GM18505 (cell line): ENCODE data around the gene PTGES2.

Experiments used
- ATAC-seq: cut with Tn5 transposase; IDR thresholded peaks from one replicate; pipeline ENCODE4 v1.9.1; 2021; ENCODE audit not compliant: unreplicated experiment
- POLR2A ChIP-seq: IDR thresholded peaks from 4 replicates; pipeline ENCODE4 v1.6.1; 2011; ENCODE audit warnings: borderline replicate concordance; ENCODE audit not compliant: insufficient read depth, insufficient read length; ENCODE audit errors: extremely low read depth

PTGES2 gene

DNA sequence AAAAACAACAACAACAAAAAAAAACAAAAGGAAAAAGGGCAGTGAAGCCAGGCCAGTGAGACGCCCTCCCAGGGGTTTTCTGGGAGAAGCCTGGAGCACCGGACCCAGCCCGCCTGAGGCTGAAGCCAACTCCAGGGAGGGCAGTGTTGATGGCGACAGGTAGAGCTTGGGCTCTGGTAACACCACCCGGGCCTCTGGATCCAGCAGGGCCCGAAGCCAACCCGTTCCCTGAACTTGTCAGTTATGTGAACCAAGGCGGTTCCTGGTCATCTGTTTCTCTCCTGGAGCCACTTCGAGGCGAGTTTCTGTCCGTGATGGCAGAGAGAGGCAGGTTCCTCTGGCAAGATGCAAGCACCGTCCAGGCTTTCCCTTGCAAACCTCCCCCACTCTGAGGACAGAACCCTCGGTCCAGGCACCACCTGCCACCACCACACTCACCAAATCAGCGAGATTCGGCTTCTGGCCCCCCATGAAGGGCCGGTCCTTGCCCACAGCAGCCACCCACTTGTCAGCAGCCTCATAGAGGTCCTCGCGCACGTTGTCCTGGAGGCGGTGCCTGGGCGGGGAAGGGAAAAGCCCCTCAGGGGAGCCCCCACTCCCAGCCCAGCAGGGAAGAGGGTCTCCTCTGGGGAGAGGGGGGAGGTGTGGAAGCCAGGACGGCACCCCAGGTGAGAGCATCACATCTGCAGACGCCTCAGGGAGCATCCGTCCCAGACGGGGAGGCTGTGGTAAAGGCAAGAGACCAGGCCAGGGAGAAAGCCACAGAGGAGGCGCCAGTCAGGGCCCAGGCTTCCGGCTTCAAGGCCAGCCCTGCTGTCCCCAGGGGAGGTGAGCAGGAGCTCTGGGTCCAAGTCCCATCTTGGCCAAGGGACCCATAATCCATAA lies 5.4 kb downstream of the PTGES2 start:
- no peak for TF ChIP-seq POLR2A
- ATAC-seq = no peak

DNA sequence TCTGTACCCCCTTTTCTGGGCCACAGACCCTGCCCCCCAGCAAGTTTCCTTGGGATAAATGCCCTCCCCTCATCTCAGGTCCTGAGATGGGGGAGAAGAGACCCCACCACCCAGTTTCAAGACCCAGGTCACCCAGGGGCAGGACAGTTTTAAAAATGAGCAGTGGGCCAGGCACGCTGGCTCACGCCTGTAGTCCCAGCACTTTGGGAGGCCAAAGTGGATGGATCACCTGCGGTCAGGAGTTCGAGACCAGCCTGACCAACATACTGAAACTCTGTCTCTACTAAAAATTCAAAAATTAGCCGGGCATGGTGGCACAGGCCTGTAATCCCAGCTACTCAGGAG lies 6.1 kb downstream of the PTGES2 start:
- no peak for ATAC-seq
- TF ChIP-seq POLR2A = no peak

DNA sequence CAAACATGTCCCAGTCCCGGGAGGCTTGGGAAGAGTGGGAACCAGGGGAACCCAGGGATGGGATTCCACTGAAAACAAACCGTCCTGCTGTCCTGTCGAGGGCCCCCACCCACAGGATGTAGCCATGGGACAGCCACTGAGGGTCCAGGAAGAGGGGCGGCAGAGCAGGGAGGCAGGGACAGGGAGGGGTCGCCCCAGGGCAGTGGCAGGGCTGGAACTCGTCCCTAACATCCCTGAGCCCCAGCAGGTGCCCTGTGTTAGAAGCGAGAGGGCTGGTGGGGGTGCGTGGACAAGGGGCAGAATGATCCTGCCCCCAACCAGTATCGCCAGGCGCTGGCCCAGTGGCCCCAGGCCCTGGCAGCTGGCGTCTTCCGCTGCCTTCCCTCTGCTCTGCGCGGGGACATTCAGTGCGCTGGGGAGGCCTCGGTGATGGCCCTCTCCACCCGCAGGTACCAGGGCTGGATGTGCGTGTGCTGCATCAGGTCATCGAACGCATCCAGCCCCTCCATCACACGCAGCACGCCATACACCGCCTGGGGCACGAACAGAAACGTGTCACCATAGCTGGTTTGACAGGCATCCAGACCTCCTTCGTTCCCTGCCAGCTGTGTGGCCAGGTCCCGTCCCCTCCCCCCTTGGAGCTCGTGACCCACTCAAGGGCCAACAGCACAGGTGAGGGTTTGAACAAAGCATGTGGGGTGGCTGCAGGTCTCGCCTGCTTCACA lies 6.6 kb downstream of the PTGES2 start:
- ATAC-seq = no peak
- TF ChIP-seq POLR2A = no peak

DNA sequence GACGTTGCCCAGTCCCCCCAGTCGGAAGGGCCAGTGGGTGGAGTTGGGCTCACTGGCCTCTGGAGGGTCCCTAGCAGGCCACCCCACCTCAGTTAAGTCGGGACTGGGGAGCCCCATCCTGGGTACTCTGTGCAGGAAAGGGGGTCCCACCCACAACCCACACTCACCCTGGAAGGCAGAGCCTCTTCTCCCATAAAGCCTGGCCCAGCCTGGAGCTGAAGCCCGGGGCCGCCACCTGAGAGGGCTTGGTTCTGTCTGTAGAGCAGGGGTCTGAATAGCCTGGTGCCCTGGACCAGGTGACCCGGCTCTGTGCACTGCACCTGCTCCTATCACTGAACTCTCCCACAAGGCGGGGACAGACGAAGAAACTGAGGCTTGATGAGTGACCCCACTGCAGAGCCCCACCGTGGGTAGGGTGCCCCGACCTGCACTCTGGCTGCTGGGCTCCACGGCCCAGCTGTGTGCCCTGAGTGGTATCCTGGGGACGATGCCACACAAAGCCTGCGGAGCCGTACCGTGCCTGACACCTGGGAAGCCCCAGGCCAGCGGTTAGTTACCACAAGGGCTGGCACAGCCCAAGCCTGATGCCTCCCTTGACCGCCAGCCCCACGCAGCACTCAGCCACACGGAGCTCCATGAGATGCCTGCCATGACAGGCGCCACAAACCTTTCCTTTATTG lies 7.3 kb downstream of the PTGES2 start:
- ATAC-seq = no peak
- no peak for TF ChIP-seq POLR2A

DNA sequence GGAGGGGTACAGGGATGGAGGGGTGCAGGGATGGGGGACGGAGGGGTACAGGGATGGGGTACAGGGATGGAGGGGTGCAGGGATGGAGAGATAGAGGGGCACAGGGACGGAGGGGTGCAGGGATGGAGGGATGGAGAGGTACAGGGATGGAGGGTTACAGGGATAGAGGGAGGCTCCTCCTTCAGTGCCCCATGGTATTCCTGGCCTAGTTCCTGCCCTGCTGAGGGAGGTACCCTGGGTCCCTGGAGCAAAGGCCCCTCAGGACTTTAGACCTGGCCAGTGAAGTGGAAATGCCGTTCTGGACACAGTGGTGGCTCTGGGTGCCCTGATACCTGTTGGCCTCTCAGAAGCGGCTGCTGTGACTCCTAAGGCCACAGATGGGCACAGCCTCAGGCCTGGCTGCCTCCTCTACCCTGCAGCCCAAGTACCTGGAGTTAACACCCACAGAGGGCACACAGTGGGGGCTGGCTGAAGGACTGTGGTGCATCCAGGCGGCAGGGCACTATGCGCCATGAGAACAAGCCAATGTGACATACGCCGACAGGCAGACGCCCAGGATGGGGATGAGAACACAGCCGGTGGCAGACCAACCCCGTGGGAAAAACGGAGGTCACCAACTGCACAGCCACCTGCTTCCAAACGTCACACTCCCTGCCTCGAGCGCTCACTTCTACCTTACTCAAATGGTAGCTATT lies 8.4 kb downstream of the PTGES2 start:
- ATAC-seq = no peak
- TF ChIP-seq POLR2A = no peak

DNA sequence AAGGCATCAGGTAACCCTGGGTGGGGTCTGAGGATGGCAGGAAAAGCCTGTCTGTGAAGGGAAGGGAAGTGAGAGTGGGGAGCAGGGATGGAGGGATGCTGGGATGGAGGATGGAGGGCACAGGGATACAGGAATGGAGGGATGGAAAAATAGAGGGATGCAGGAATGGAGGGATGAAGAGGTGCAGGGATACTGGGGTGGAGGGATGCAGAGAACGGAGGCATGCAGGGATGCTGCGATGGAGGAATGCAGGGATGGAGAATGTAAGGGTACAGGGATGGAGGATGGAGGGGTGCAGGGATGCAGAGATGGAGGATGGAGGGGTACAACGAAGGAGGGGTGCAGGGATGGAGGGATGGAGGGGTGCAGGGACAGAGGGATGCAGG lies 9.1 kb downstream of the PTGES2 start:
- ATAC-seq = no peak
- TF ChIP-seq POLR2A = no peak

DNA sequence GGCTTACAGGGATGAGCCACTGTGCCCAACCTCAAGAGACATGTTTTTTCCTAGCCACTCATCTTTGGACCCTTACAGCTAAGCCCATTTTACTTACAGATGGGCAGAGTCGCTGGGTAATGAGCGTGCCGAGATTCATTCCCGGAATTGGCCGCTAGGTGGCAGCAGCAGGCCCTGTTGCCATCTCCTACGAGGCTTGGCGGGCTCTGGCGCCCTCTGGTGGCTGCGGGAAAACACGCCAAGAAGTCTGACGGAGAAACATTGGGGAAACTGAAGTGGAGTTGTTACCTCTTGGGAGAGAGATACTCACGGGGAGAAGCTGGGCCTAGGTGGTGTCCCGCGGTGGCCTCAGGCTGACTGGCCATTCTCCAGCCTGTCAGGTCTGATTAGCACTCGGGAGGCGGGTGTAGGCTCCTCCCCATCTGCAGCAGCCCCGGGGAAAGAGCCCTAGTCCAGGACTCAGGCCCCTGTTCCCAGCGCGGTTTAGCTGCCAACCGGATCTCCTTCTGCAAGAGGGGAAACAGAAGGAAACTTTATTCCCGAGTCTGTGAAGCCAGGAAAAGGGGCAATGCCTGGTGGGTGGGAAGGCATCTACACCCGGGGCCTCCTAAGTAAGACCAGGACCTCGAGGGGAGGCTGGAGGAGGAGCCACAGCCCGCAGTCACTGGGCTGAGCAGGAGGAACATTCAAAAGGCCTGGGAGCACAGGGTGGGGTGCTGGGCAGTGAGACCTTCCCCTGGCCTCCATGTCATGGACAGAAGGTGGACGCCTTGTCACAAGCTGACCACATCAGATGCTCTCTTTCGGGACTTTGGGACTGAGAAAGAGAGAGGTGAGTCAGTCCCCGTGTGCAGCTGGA lies 9.7 kb downstream of the PTGES2 start:
- no peak for TF ChIP-seq POLR2A
- ATAC-seq = no peak

DNA sequence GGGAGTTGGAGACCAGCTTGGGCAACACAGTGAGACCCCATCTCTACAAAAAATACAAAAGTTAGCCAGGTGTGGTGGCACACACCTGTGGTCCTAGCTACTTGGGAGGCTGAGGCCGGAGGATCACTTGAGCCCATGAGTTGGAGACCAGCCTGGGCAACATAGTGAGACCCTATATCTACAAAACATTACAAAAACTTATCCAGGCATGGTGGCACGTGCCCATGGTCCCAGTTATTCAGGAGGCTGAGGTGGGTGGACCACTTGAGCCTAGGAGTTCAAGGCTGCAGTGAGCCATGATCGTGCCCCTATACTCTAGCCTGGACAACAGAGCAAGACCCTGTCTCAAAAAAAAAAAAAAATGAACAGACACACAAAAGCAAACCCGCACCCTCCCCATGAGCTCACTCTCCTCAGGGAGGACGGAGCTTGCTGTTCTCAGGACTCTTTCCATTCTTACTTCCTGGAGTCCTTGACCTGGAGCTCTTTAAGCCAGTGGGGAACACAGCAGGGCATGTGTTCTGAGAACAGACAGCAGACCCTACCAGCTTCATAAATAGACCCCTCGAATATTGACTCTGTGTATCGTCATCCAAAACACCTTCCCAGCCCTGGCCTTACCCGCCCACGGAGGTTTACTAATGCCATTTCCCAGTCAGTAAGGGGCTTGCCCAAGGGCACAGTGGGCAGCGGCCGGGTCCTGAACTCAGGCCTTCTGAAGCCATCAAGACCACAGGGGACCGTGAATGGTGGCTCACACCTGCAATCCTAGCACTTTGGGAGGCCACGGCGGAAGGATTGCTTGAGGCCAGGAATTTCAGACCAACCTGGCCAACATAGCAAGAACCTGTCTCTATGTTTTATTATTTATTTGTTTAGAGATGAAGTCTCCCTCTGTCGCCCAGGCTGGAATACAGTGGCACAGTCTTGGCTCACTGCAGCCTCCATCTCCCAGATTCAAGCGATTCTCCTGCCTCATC lies 11.1 kb downstream of the PTGES2 start:
- no peak for TF ChIP-seq POLR2A
- ATAC-seq = no peak

DNA sequence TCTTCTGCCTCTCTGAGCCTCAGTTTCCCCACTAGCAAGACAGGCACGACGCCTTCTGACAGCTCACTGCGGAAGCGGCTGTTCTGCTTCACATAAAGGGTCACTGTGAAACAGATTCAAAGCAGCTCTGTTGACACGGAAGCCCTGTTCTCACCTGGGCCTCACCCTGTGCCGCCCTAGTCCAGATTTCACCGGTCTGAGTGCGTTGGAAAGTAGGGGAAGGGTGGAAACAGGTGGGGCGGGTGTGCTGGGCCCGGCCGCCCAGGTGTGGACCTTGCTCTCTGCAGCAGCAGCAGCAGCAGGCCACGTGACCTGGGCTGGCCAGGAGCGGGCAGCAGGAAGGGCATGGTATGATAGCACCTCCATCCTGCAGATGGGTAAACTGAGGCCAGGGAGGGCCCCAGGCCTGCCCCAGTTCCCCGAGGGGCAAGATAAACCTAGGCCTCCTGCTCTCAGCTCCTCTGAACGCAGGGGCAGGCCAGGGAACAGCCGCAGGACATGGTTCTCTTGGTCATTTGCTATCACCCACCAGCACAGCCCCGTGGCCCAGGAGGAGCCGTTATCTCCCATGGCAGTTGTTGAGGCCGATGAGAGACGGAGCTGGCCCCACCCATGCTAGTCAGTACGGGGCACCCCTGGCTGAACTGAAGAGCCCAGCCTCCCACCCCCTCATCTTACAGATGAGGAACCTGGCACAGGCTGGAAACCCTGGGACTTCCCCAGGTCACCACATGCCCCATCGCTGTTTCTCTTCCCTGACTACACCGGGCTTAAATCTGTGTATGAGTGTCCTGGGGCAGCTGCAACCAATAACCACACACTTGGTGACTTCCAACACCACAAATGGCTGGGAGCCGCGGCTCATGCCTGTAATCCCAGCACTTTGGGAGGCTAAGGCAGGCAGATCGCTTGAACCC lies 12.1 kb downstream of the PTGES2 start:
- TF ChIP-seq POLR2A = no peak
- ATAC-seq = no peak

DNA sequence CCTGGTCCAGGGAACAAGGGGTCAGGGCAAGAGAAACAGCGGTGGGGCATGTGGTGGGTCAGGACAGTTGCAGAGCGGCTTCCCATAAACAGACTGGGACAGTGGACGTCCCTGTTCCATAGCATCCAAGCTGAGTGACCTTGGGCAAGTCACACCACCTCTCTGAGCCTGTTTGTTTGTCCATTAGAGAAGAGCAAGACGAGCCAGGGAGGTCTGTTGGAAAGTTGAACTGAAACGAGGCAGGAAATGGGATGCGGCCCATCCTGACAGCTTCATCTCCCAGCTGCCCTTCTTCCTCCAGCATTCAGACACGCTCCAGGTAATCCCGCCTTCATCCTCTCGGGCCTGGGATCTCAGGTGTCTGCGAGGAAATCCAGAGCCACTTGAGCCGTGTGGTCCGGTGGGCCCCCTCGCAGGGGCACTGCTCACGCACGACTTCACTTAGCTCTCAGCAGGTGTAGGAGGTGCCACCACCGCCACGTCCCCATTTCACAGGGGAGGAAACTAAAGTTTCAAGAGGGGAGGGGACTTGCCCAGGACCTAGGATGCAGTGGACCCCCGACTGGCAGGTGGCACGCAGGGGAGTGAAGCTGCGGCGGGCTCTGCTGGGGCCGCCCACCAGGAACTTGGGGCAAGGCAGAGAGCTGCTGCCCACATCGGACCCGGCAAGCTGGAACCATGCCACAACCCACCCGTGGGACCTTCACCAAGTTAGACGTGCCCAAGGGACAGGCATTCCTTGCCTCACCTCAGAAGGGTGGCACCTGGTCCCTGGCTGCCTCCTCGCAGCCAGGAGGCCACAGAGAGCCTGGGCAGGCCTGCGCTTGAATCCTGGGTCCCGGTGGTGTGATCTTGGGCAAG lies 13.0 kb downstream of the PTGES2 start:
- ATAC-seq = no peak
- no peak for TF ChIP-seq POLR2A
